ENCODE results near the gene CST7. TPM values are rescaled to one million over a fixed set of nuclear protein-coding genes. Genes with fewer than 3 reads are reported as not detected.

CST7 gene
- total RNA-seq, 1 donor from 2014 or later: 0.25 TPM

- H3K4me3 ChIP-seq (ENCODE audit: insufficient read depth, low read depth, low read length): no peak overlapping the region
- peaks cover 25% of the 10 kb centered on the region for H4K20me1 ChIP-seq (ENCODE audit: insufficient read depth, low read length)
- no peak overlapping the region for H3K4me2 ChIP-seq (ENCODE audit: low read length)
- H3K36me3 Mint-ChIP-seq (ENCODE audit: low read depth, unreplicated experiment): peaks cover 40% of the 10 kb centered on the region
- H3K4me3 Mint-ChIP-seq (ENCODE audit: unreplicated experiment): no peak overlapping the region
- no peak overlapping the region for H3K27ac ChIP-seq (ENCODE audit: low read depth, low read length)
- H3K27me3 ChIP-seq (ENCODE audit: insufficient read depth, low read length): no peaks in the 10 kb centered on the region
- H2AFZ ChIP-seq (ENCODE audit: low read depth, low read length): no peak overlapping the region
- H3K27me3 Mint-ChIP-seq (ENCODE audit: low read depth, unreplicated experiment): no peaks in the 10 kb centered on the region
- peaks cover 6% of the 10 kb centered on the region for H3K9me3 ChIP-seq (ENCODE audit: insufficient read depth, low read depth, low read length)
- FAIRE-seq (no peak), DNase-seq (ENCODE audit: low read depth) (no peak)
- H3K79me2 ChIP-seq (ENCODE audit: insufficient read depth, low read length): peaks cover 23% of the 10 kb centered on the region
- H3K9ac ChIP-seq (ENCODE audit: low read length): no peak overlapping the region
- no peaks in the 10 kb centered on the region for H3K36me3 ChIP-seq (ENCODE audit: insufficient read depth, low read length)
- no peaks in the 10 kb centered on the region for H3K4me1 ChIP-seq (ENCODE audit: insufficient read depth, low read length)
- TF ChIP-seq EZH2 (IDR thresholded peaks at IDR 0.05; ENCODE audit: insufficient read depth, low read length): no peak
- no peak for TF ChIP-seq CTCF (IDR thresholded peaks at IDR 0.05; ENCODE audit: insufficient read depth, low read depth, low read length)
- H3K27ac Mint-ChIP-seq (ENCODE audit: unreplicated experiment): no peak overlapping the region
- H3K4me1 Mint-ChIP-seq (ENCODE audit: low read depth, unreplicated experiment): no peaks in the 10 kb centered on the region
- H3K9me3 Mint-ChIP-seq (ENCODE audit: unreplicated experiment): peaks cover 23% of the 10 kb centered on the region
Measured at GRCh38 chr20:24980291-24981053, 31.4 kb downstream of the CST7 start.

- no peak for FAIRE-seq
- Histone ChIP-seq H2AFZ (ENCODE audit: low read depth, low read length) (no peak overlapping the region), H3K4me2 (ENCODE audit: low read length) (no peak overlapping the region), H3K36me3 (ENCODE audit: insufficient read depth, low read length) (no peaks in the 10 kb centered on the region), H3K27ac (ENCODE audit: low read depth, low read length) (no peak overlapping the region), H3K79me2 (ENCODE audit: insufficient read depth, low read length) (peaks cover 31% of the 10 kb centered on the region), H3K9ac (ENCODE audit: low read length) (no peak overlapping the region), H4K20me1 (ENCODE audit: insufficient read depth, low read length) (peaks cover 33% of the 10 kb centered on the region), H3K9me3 (ENCODE audit: insufficient read depth, low read depth, low read length) (peaks cover 6% of the 10 kb centered on the region), H3K4me1 (ENCODE audit: insufficient read depth, low read length) (no peaks in the 10 kb centered on the region), H3K27me3 (ENCODE audit: insufficient read depth, low read length) (no peaks in the 10 kb centered on the region), H3K4me3 (ENCODE audit: insufficient read depth, low read depth, low read length) (no peak overlapping the region)
- no peaks in the 10 kb centered on the region for H3K27me3 Mint-ChIP-seq (ENCODE audit: low read depth, unreplicated experiment)
- H3K9me3 Mint-ChIP-seq (ENCODE audit: unreplicated experiment): peaks cover 20% of the 10 kb centered on the region
- H3K4me3 Mint-ChIP-seq (ENCODE audit: unreplicated experiment): no peak overlapping the region
- peaks cover 38% of the 10 kb centered on the region for H3K36me3 Mint-ChIP-seq (ENCODE audit: low read depth, unreplicated experiment)
- no peak for DNase-seq (ENCODE audit: low read depth)
- TF ChIP-seq CTCF (IDR thresholded peaks at IDR 0.05; ENCODE audit: insufficient read depth, low read depth, low read length) (no peak), EZH2 (IDR thresholded peaks at IDR 0.05; ENCODE audit: insufficient read depth, low read length) (no peak)
- no peak overlapping the region for H3K27ac Mint-ChIP-seq (ENCODE audit: unreplicated experiment)
- H3K4me1 Mint-ChIP-seq (ENCODE audit: low read depth, unreplicated experiment): no peaks in the 10 kb centered on the region
Measured at GRCh38 chr20:24981282-24981681, 32.2 kb downstream of the CST7 start.

GRCh38 chr20:24981790-24982189 lies 32.7 kb downstream of the CST7 start:
- Histone ChIP-seq H2AFZ (ENCODE audit: low read depth, low read length) (no peak overlapping the region), H3K4me3 (ENCODE audit: insufficient read depth, low read depth, low read length) (no peak overlapping the region), H3K36me3 (ENCODE audit: insufficient read depth, low read length) (no peaks in the 10 kb centered on the region), H3K27ac (ENCODE audit: low read depth, low read length) (no peak overlapping the region), H3K79me2 (ENCODE audit: insufficient read depth, low read length) (peaks cover 36% of the 10 kb centered on the region), H3K4me1 (ENCODE audit: insufficient read depth, low read length) (no peaks in the 10 kb centered on the region), H3K9ac (ENCODE audit: low read length) (no peak overlapping the region), H3K27me3 (ENCODE audit: insufficient read depth, low read length) (no peaks in the 10 kb centered on the region), H4K20me1 (ENCODE audit: insufficient read depth, low read length) (peaks cover 38% of the 10 kb centered on the region), H3K4me2 (ENCODE audit: low read length) (no peak overlapping the region), H3K9me3 (ENCODE audit: insufficient read depth, low read depth, low read length) (peaks cover 6% of the 10 kb centered on the region)
- Mint-ChIP-seq H3K27ac (ENCODE audit: unreplicated experiment) (no peak overlapping the region), H3K27me3 (ENCODE audit: low read depth, unreplicated experiment) (no peaks in the 10 kb centered on the region), H3K4me1 (ENCODE audit: low read depth, unreplicated experiment) (no peaks in the 10 kb centered on the region), H3K9me3 (ENCODE audit: unreplicated experiment) (peaks cover 19% of the 10 kb centered on the region), H3K4me3 (ENCODE audit: unreplicated experiment) (no peak overlapping the region), H3K36me3 (ENCODE audit: low read depth, unreplicated experiment) (peaks cover 37% of the 10 kb centered on the region)
- no peak for FAIRE-seq
- no peak for TF ChIP-seq CTCF (IDR thresholded peaks at IDR 0.05; ENCODE audit: insufficient read depth, low read depth, low read length)
- no peak for TF ChIP-seq EZH2 (IDR thresholded peaks at IDR 0.05; ENCODE audit: insufficient read depth, low read length)
- DNase-seq (ENCODE audit: low read depth): no peak
